NCI-H2227 treated with DMSO at 0.1 percent for 48 hours (cell line): ENCODE data around the gene SMYD2.
A peak's percentile ranks its signal among the peaks of the same experiment; 100 is the strongest.
"Not testable (repeated sequence)": the region's sequence is repeated elsewhere in the genome, so short reads cannot be mapped to it uniquely, and the experiment has no call there.

Experiments
- DNase-seq: peaks from one replicate; lab custom pipeline; 2025; lab: John Stamatoyannopoulos, UW

Gene SMYD2

GRCh38 chr1:214271995-214272731 is 8.8 kb upstream of the SMYD2 start:
- no peak for DNase-seq

GRCh38 chr1:214272964-214273533 is 7.9 kb upstream of the SMYD2 start:
- no peak for DNase-seq

GRCh38 chr1:214275700-214276099 is 5.3 kb upstream of the SMYD2 start:
- DNase-seq, result not testable (repeated sequence)

DNA sequence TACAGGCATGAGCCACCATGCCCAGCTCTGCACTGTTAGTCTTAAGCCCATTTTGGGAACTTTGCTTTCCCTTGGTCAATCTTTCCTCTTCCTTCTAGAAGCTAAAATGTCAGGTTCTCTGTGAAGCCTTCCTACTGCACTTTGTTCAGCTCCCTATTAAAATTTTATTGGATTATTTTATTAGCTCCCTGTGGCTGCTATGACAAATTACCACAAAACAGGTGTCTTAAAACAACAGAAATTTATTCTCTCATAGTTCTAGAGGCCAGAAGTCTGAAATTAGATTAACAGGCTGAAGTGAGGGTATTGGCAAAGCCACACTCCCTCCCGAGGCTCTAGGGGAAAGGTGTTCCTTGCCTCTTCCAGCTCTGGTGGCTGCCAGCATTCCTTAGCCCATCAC is 4.2 kb upstream of the SMYD2 start:
- no peak for DNase-seq

GRCh38 chr1:214277704-214278635 is 3.0 kb upstream of the SMYD2 start:
- no peak for DNase-seq

- DNase-seq, result peak; percentile 75
These were observed 456 bp upstream of the SMYD2 start for GRCh38 chr1:214280386-214281020.

DNA sequence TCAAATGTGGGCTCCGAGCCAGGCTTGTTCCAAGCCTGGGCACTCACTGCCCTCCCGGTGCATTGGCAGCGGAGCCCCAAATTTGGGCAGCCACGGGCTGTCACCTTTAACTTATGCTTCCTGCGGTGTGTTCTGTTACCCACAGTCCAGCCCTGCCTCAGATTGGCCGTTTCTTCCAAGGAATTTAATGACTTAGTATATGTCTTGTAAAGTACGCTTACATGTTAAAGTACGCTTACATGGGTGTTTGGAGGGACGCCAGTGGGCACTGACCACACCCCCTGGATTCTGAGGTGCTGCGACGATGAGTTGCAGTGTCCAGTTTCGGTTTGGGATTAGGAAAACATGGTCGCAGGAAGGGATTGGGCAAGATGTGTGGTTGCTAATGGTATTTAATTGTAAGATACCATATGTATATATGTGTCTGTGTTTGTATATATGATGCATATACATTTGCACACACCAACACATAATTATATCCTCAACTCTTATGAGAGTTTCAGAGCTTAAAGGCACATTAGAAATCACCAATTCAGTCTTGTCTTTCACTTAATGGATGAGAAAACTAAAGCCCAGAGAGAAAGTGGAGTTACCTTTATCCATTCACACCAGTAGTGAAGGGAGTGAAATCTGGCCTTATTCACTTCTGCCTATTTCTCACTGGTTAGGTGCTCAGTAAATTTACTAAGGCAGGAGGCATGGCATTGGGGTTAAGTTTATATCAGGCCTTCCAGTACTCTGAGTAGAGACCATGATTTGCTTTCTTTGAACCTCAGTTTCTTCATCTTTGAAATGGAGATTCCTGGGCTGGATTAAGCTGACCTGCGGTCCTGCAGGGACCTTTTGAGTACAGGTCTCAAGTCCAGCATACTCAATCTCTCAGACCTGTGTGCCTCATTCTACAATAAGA is 1.0 kb downstream of the SMYD2 start:
- DNase-seq, result peak; percentile 24

DNA sequence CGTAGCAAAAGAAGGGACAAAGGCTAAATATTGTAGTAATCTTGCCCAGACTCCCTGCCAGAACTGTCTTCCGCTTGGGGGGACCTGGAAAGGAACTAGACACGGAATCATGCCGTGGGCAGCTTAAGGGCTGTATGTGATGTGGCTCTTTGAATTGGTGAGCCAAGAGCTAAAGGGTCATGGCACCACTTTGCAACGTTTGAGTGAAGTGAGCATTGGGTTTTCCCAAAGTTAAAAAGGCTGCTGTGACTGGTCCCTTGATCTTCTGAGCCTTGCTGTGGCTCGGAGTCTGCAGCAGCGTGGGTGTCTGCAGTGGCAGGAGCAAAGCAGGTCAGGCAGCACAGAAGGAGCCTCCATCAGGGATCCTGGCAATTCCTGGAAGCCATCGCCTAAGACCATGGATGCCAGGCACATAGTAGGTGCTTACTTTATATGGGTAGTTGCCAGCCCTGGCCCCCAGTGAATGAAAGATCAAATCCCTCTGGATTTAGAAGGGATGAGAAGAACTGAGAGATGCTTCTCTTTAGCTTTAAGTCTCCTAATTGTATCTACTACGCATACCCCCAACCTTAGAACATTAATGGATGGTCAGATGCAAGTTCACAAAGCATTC is 1.8 kb downstream of the SMYD2 start:
- no peak for DNase-seq

GRCh38 chr1:214285610-214286440 is 4.9 kb downstream of the SMYD2 start:
- DNase-seq, result no peak

GRCh38 chr1:214287884-214288283 is 6.9 kb downstream of the SMYD2 start:
- DNase-seq, result no peak

DNA sequence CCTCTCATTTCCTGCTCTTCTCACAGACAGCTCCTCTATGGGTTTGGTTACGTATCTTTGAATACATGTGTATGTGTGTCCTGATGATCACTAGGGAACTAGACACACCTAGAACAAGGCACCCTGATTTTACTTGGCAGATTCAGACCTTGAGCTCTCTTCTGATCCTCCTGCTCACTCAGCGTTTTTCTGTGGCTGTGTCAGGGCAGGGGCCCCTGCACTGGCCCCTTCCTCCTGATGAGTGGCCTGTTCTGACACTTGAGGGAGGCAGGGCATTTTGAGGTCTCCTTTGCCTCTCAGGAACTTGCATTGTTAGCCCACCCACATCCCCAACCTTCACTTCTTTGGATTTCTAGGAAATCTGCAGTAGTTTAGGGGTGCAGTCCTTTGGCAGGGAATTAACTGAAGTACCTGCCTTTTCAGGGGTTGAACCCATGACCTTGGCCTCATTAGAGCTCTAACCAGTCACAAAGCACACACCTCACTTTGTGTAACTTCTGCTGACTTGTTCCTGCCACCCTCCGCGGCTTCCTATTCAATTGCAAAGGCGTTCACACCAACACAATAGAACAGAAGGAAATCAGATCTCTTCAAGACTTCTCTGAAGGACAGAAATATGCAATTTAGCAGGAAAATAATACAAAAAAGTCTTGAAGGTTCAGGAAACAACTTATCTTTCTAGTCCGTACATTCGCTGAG is 8.8 kb downstream of the SMYD2 start:
- DNase-seq, result no peak

DNA sequence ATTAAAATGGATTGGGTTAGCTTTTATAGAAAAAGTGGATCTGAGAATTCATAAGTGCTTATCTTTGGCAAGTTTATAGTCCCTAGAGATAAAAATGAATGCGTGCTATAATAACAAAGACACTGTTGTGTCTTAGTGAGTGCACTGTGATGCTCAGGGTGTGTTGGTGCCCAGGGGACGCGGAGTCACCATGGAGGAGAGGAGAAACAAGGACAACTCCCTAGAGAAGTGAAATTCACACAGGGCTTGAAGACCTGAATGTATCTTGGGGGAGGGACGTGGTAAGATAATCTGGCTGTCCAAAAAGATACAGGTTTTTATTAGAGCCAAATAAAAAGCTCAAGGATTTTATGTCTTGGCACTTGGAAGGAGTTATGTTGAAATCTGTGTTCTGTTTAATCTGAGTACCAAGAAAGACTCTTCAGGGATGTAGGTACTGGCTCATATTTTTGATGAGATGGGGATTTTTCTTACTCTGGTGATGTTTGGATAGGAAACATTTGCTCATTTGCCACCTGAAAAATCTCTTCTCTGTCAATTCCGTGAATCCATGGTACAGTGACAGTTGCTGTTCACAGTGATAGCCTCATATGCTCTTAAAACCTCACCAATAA is 9.6 kb downstream of the SMYD2 start:
- DNase-seq, result no peak

DNA sequence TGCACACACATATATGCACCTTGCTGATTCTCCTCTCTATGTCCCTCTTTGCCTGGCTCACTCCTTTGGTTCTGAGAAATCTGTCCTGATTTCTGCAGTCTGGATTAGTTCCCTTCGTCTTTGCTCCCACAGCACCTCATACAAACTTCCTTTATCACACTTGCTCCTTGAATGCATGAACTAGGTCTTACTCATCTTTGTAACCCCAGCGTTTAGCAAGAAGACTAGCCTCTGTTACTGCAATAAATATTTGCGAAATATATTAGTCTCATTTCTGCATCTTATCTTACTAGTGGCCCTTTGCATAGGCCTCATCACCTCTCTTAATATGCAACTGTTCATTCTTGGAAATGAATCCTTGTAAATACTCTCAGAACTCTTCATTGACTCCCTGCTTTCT is 11.4 kb downstream of the SMYD2 start:
- DNase-seq, result no peak

GRCh38 chr1:214295934-214296333 is 15.0 kb downstream of the SMYD2 start:
- no peak for DNase-seq

DNA sequence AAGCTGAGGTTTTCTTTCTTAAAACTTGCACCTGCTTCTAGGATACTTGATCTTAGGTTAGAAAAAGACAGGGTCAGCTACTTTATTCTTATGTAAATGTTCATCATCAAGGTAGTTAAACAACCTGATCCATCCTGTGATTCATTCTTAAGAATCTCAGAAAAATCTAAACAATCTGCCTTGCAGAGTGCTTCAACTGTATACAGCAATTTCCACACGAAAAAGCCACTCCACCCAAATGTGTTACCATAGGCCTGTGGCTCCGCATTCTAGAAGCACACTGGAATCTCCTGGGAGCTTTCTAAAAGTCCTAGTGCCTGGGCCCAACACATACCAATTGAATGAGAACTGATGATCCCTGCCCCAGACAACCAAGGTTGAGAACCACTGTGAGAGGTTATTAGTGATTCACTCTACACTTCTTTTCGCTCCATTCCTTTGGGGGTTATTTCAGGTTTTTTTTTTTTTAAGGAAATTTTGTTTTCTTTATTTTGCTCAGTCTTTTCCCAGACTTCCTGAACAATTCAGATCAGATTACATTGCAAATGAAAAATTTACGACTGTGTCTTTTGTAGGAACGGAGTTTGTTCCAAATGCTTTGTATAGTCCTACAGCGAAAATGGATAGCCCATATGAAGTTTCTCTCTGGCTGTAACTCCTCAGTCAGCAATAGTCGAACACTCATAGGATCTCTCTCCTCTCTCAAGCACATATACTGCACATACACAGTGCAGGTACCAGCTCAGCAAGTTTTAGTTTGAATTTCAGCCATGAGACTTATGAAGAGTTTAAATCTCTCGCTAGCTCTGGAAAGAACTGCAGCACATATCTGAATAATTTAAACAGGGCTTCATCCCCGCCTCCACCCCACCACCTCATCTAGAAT is 16.1 kb downstream of the SMYD2 start:
- DNase-seq, result no peak

- DNase-seq, result no peak
These were observed 19.3 kb downstream of the SMYD2 start for GRCh38 chr1:214300149-214300780.

GRCh38 chr1:214301526-214301925 is 20.6 kb downstream of the SMYD2 start:
- DNase-seq, result no peak
